HUDEP-2 (cell line): Measurements from ENCODE around the gene SEPTIN14.
"Not testable (repeated sequence)": the region's sequence is repeated elsewhere in the genome, so short reads cannot be mapped to it uniquely, and the experiment has no call there.

Source experiments
- DNase-seq, 76 experiments: peaks; one replicate each; lab custom pipeline; 2025; ENCODE audit not compliant: unreplicated experiment in 76 of 76; lab: John Stamatoyannopoulos, UW

Gene SEPTIN14

DNA sequence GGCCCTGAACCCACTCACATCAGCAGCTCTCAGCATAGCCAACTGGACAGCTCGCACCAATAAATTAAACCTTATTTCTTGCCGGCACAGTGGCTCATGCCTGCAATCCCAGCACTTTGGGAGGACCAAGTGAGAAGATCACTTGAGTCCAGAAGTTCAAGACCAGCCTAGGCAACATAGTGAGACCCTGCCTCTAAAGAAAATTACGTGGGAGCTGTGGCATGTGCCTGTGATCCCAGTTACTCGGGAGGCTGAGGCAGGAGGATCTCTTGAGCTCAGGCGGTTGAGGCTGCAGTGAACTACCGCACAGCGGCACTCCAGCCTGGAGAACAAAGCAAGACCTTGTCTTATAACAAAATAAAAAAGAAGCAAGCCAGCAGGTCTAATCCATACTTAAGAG is 75.7 kb downstream of the SEPTIN14 start:
- no peak for DNase-seq

DNA sequence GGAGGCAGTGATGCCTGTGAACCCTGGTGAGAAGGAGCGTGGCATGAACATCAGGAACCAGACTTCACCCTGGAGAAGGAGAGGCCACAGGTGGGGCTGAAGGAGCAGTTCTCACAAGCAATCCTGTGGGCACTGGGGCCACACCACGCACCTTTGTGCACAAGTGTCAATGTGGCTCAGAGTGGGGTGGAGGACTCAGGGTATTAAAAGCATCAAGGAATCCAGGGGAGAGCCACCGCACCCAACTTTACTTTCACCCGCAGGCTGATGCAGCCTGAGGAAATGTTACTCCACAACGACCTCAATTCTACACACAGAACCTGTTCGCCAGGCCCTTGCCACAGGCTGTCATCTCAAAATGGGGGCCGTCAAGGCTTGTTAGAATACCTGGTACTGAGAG is 77.1 kb downstream of the SEPTIN14 start:
- DNase-seq, result not testable (repeated sequence)

DNA sequence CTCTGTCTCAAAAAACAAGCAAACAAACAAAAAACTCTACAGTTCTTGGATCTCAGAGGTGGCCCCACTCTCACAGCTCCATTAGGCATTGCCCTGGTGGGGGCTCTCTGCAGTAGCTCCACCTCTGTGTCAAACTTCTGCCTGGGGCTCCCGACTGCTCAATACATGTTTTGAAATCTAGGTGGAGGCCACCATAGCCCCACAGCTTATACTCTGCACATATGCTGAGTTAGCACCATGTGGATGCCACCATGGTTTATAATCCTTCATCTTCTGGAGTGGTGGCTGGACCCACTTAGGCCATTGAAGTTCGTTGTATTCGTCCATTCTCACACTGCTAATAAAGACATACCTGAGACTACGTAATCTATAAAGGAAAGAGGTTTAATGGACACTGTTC is 78.4 kb downstream of the SEPTIN14 start:
- DNase-seq, result no peak

DNA sequence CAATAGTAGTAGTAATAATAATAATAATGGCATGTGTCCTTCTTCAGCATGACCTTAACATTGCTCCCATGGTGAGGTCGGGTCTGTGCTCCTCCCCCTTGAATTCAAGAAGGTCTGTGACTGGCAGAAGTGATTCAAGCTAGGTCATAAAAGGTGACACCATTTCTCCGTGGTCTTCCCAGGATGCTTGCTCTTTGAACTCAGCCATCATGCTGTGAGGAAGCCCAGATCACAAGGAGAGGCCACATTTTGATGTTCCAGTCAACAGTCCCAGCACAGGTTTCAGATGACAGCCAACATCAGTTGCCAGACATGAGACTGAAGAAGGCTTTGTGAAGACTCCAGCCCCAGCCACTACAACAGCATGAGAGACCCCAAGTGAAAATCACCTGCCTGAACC is 83.9 kb downstream of the SEPTIN14 start:
- DNase-seq, result no peak

DNA sequence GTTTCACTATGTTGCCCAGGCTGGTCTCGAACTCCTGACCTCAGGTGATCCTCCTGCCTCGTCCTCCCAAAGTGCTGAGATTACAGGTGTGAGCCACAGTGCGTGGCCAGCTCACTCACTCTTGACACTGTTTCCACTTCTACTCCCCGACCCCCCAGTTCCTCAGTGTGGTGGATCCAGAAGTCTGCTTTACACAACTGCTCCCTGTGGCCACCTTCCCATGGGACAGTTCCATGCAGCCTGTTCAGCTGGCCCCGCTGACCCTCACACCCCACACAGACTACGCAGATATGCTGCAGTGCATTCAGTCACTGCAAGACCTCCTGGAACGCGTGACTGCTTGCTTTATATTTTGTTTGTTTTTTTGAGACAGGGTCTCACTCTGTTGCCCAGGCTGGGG is 86.4 kb downstream of the SEPTIN14 start:
- DNase-seq, result no peak

DNA sequence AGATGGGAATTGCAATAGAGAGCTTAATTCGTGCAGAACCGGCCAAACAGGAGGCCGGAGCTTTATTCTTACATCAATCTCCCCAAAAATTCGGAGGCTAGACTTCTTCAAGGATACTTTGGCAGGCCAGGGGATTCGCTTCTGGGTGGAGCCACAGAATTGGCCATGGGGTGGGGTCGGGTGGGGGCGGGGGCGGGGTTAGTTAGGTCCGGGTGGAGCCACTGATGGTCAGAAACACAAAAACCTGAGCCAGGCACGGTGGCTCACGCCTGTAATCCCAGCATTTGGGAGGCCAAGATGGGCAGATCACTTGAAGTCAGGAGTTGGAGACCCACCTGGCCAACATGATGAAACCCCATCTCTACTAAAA is 87.5 kb downstream of the SEPTIN14 start:
- no peak for DNase-seq

DNA sequence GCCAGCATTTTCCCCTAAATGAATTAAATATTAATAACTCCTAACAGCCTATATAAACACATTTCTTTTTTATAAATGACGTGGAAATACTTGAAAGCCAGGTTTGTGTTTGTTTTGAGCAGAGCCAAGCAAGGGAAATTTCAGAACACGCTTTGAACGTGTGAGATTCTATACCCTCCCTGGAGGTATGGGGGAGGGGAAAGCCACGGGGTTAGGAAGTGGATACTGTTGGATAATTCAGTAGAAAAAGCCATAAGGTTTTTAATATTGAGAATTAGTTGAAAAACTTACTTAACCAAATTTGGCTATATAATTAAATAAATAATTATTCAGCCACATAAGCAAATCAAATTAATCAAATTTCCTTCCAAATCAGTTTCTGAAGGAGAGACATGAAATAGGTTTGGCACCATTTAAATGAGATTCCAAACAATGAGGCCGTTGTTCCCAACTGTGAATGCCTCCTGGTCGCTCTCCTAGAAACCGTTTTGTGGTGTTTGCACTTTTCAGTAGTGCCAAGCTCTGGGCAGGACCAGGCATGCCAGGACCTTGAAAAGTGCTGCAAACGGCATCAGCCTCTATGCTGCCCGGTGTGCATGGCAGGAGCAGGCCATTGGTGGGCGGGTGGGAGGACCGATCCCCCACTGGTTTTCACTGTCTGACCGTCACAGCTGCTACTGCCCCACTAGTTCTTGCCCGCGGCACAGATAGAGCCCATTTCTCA is 88.1 kb downstream of the SEPTIN14 start:
- DNase-seq, result no peak

DNA sequence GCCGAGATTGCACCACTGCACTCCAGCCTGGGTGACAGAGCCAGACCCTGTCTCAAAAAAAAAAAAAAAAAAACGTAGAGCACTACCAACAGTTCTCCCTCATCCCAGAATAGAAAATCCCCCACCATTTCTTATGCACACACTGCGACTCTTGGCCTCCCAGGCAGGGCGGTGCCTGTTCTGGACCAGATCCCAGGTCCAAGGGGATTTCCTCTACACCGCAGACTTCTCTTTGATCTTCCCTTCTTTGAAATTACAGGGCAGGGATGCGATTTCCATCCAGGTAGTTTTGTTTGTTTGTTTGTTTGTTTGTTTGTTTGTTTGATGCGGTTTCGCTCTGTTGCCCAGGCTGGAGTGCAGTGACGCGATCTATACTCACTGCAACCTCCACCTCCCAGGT is 91.8 kb downstream of the SEPTIN14 start:
- DNase-seq, result no peak

DNA sequence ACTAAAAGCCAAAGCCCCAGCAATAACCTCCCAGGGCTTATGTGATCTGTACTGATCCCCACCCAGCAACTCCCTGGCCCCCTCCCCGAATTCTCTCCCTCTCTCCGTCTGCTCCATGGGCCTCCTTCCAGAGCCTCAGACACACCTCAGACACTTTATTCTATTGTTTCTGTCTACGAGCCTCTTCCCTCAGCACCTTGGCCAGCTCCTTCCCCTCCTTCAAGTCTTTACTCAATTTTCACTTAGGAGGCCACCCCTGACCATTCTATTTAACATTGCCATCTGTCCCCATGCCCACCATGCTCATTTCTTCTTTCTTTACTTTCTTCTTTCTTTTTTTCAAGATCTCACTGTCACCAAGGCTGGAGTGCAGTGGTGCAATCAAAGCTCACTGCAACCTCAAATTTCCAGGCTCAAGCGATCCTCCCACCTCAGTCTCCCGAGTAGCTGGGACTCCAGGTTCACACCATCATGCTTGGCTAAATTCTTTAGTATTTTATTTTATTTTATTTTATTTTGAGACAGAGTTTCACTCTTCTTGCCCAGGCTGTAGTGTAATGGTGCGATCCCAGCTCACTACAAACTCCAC is 109.2 kb downstream of the SEPTIN14 start:
- not testable (repeated sequence) for DNase-seq

DNA sequence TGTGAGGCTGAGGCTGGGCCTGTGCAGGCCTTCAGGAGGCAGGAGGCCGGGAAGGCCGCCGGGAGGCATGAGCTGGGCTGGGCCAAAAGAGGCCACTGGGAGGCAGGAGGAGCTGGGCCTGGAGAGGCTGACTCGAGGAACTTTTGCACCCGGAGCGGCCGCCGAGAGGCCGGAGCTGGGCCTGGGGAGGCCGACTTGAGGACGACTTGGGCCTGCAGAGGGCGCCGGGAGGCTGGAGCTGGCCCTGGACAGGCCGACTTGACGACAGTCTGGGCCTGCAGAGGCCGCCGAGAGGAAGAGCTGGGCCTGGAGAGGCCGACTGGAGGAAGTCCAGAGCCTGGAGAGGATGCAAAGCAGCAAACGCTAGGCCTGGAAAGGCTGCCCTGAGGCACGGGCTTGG is 117.8 kb downstream of the SEPTIN14 start:
- DNase-seq, result not testable (repeated sequence)
